Ovary (tissue), 9 donors: ENCODE measurements around the gene OGFOD3. TPM values are rescaled to one million over a fixed set of nuclear protein-coding genes. Genes with fewer than 3 reads are reported as not detected.
"Not testable (repeated sequence)": the region's sequence is repeated elsewhere in the genome, so short reads cannot be mapped to it uniquely, and the experiment has no call there.

Experiments
- DNase-seq, 5 donors: peaks; one replicate each; pipeline ENCODE4 v3.0.0-alpha.2; 2019 to 2020
- H3K27ac ChIP-seq, 2 donors: fragments of 200-600 bp; one replicate each; pipeline versions ENCODE4 v1.5.1 to v1.8.0; 2019 to 2022
- H3K27me3 ChIP-seq: fragments of 200-600 bp; one replicate; pipeline ENCODE4 v1.8.0; 2022
- H3K36me3 ChIP-seq: fragments of 200-600 bp; sonication (generic); one replicate; pipeline ENCODE4 v1.5.1; 2019
- H3K4me1 ChIP-seq: one replicate; pipeline ENCODE4 v1.8.1; 2013; ENCODE audit warnings: mild to moderate bottlenecking, moderate library complexity; ENCODE audit not compliant: insufficient read depth
- H3K4me3 ChIP-seq: fragments of 200-600 bp; sonication (generic); one replicate; pipeline ENCODE4 v1.5.1; 2017
- H3K9me3 ChIP-seq, 2 donors: fragments of 200-600 bp in 1 of 2; sonication (generic) in 1 of 2; one replicate each; pipeline versions ENCODE4 v1.5.1 to v1.8.1; 2013 to 2019; ENCODE audit warnings: mild to moderate bottlenecking in 1 of 2, moderate library complexity in 1 of 2
- CTCF ChIP-seq, 3 donors: fragments of 450-650 bp in 2 of 3; fragments of 200-600 bp in 1 of 3; IDR thresholded peaks; one replicate each; pipeline versions ENCODE4 v1.5.1 to v1.8.0; 2016 to 2022; ENCODE audit warnings: antibody characterized with exemption in 3 of 3, mild to moderate bottlenecking in 1 of 3
- EP300 ChIP-seq: sonication (generic); formaldehyde crosslinking; IDR thresholded peaks from one replicate; pipeline ENCODE4 v1.6.1; 2017; ENCODE audit warnings: antibody characterized with exemption
- POLR2A ChIP-seq: fragments of 450-650 bp; IDR thresholded peaks from one replicate; pipeline ENCODE4 v1.6.1; 2017; ENCODE audit warnings: antibody characterized with exemption, mild to moderate bottlenecking, moderate library complexity
- WGBS, 3 donors: extraction: QIAGEN DNeasy Blood & Tissue Kit in 1 of 3; methylation state at CpG; one replicate each; pipeline versions ENCODE4 v1.1.5 to v1.1.7; 2013 to 2017; 5-methylcytosine and 5-hydroxymethylcytosine counted together
- intact Hi-C, 4 donors: fragments of 100-400 bp; cut with DNase I; formaldehyde crosslinking; loops; one replicate each; pipeline versions ENCODE4 v1.11.0 to v1.15.1; 2022 to 2023
- polyA plus RNA-seq, 2 donors: library from polyadenylated mRNA; stranded (reverse); fragments of 200-250 nt in 1 of 2; fragments of 350-450 nt in 1 of 2; fragmentation: Illumina TruSeq in 1 of 2; extraction: RNeasy Lipid Tissue Mini Kit (QIAGEN cat#74804) in 1 of 2; gene quantifications; one replicate each; pipeline ENCODE4 v1.2.3, GENCODE V29; 2013 to 2014
- total RNA-seq, 7 donors: library from RNA; depleted of rRNA in 2 of 7; stranded (reverse); fragments of >200 nt in 2 of 7; fragmentation: NEBNext Ultra II Directional in 3 of 7; extraction: Animal tissue kit (Norgen Biotek cat#: 25700) in 3 of 7; gene quantifications; one replicate each; pipeline versions ENCODE4 v1.1.0 to v1.2.4, GENCODE V29; 2016 to 2023
- donor health status: DM: no; HTN: no; CAD: no; lungs with moderate emphysema.
- donor health status: DM: no; HTN: no; CAD: no.
- donor health status: Bipolar disorder and iron deficiency.
- donor health status: DM: yes; HTN: yes; CAD: no.
- donor health status: DM: no; HTN: no; CAD: no.
- donor health status: DM: yes; HTN: yes; CAD: no.

The OGFOD3 gene
- total and polyA plus RNA-seq, 9 donors, result 14.4 to 37.8 (median 29.4) TPM

DNA sequence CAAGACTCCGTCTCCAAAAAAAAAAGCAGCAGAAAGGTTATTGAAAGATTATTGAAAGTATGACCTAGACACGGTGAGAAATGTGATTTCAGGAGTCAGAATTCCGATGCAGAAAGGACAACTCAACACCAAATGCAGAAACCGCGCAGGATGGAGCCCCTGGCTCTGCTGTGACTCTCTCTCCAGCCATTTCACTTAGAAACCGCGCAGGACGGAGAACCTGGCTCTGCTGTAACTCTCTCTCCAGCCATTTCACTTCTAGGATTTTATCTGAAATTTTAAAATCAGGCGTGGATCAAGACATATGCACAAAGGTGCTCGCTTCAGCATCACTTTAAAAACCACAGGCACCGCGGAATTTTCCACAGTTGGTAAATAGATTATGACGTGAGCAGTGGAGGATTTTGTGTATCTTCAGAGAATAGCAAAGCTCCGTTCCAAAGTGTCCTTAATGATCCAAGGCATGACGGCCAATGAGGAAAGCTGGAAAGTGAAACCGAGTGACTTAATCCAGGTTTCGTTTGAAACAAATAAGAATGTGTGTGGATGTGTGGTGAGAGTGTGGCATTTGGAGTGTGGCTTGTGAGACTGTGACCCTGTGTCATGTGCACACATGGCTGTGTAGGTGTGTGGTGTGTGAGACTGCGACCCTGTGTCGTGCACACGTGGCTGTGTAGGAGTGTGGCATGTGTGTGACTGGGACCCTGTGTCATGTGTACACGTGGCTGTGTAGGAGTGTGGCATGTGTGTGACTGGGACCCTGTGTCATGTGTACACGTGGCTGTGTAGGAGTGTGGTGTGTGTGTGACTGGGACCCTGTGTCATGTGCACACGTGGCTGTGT lies 37.3 kb downstream of the OGFOD3 start:
- Histone ChIP-seq H3K9me3 (no peaks in the 10 kb centered on the region), H3K36me3 (no peaks in the 10 kb centered on the region), H3K4me1 (peaks cover 1% of the 10 kb centered on the region), H3K4me3 (no peak overlapping the region), H3K27me3 (no peaks in the 10 kb centered on the region), H3K27ac (no peak overlapping the region)
- DNase-seq, result no peak
- intact Hi-C loops, result no loop called here
- TF ChIP-seq EP300 (no peak), POLR2A (no peak), CTCF (IDR thresholded peaks at IDR 0.05) (no peak)
- WGBS, 3 donors, result 36 to 55% (median 46%) methylated on average over 23 of the region's 23 CpGs

DNA sequence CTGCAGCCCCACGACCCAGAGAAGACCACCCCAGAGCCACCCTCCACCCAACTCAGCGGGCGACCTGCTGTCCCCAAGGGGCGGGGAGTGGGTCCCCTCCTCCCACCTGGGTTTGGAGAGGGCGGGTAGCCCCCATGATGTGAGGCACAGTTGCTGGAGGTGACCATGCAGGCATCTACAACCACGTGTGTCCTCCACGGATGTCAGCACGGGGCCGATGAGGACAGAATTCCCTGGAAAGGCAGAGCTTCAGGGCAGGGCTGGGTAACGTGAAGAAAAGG lies 39.7 kb downstream of the OGFOD3 start:
- H3K27me3 ChIP-seq, result no peaks in the 10 kb centered on the region
- WGBS, 3 donors, result 55 to 58% (median 57%) methylated on average over 9 to 10 of the region's 10 CpGs
- H3K36me3 ChIP-seq, result no peaks in the 10 kb centered on the region
- DNase-seq, result no peak
- no peaks in the 10 kb centered on the region for H3K9me3 ChIP-seq
- H3K4me3 ChIP-seq, result no peak overlapping the region
- TF ChIP-seq EP300 (no peak), POLR2A (no peak), CTCF (IDR thresholded peaks at IDR 0.05) (no peak)
- H3K4me1 ChIP-seq, result peaks cover 1% of the 10 kb centered on the region
- H3K27ac ChIP-seq, result no peak overlapping the region
- intact Hi-C loops, result no loop called here

GRCh38 chr17:82377924-82378740 lies 40.3 kb downstream of the OGFOD3 start:
- intact Hi-C loops, result no loop called here
- no peak overlapping the region for H3K27ac ChIP-seq
- no peak overlapping the region for H3K4me3 ChIP-seq
- H3K36me3 ChIP-seq, result no peaks in the 10 kb centered on the region
- DNase-seq, result no peak
- H3K27me3 ChIP-seq, result no peaks in the 10 kb centered on the region
- peaks cover 1% of the 10 kb centered on the region for H3K4me1 ChIP-seq
- H3K9me3 ChIP-seq, result no peaks in the 10 kb centered on the region
- WGBS, 3 donors, result 64 to 76% (median 74%) methylated on average over 26 to 31 of the region's 31 CpGs
- TF ChIP-seq EP300 (no peak), POLR2A (no peak), CTCF (IDR thresholded peaks at IDR 0.05) (no peak)

DNA sequence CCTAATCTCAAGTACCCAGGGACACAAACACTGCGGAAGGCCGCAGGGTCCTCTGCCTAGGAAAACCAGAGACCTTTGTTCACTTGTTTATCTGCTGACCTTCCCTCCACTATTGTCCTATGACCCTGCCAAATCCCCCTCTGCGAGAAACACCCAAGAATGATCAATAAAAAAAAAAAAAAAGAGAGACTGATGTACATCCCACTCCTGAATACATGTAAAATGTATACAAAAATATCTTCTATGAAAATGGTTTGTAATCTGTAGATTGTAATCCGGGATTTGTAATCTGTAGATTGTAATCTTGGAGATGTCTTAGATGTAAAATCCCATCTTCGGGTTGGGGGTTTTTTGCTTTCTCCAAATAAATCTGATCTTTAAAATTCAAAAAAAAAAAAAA lies 41.1 kb downstream of the OGFOD3 start:
- H3K9me3 ChIP-seq, DNase-seq, H3K4me1 ChIP-seq, H3K4me3 ChIP-seq, H3K36me3 ChIP-seq, intact Hi-C loops, H3K27me3 ChIP-seq, H3K27ac ChIP-seq: not testable (repeated sequence)
- 48 to 71% (median 67%) methylated on average over 3 to 5 of the region's 5 CpGs for WGBS, 3 donors
